Measurements from ENCODE around the gene RPLP1. TPM values are rescaled to one million over a fixed set of nuclear protein-coding genes. Genes with fewer than 3 reads are reported as not detected.
A peak's percentile ranks its signal among the peaks of the same experiment; 100 is the strongest.

The RPLP1 gene
- total and polyA plus RNA-seq, 4 donors: 43.6 to 1,480 (median 918) TPM

- 58% methylated on average over 14 of the region's 14 CpGs for WGBS (ENCODE audit: insufficient coverage)
- Histone ChIP-seq H3K4me1 (ENCODE audit: control insufficient read depth, insufficient read depth, low read length) (peaks cover 27% of the 10 kb centered on the region), H3K4me3 (ENCODE audit: low read depth, low read length) (no peak overlapping the region), H3K27ac (ENCODE audit: low read depth, low read length) (no peak overlapping the region), H3K27me3 (ENCODE audit: control insufficient read depth, insufficient read depth, low read length) (no peaks in the 10 kb centered on the region), H3K9me3 (ENCODE audit: control insufficient read depth, insufficient read depth, low read length) (no peaks in the 10 kb centered on the region), H3K36me3 (ENCODE audit: control insufficient read depth, insufficient read depth, low read length) (no peaks in the 10 kb centered on the region)
- DNase-seq (ENCODE audit: low read depth in 4 of 6, low spot score in 6 of 6): peak in 2 of 6 donors; percentile 24 to 47
These were observed 47.0 kb downstream of the RPLP1 start for GRCh38 chr15:69499521-69500211.

GRCh38 chr15:69500339-69500738 is 47.7 kb downstream of the RPLP1 start:
- no peak for DNase-seq (ENCODE audit: low read depth in 4 of 6, low spot score in 6 of 6)
- H3K4me1 ChIP-seq (ENCODE audit: control insufficient read depth, insufficient read depth, low read length): peaks cover 32% of the 10 kb centered on the region
- no peaks in the 10 kb centered on the region for H3K36me3 ChIP-seq (ENCODE audit: control insufficient read depth, insufficient read depth, low read length)
- 71% methylated on average over 1 of the region's 1 CpG for WGBS (ENCODE audit: insufficient coverage)
- H3K27ac ChIP-seq (ENCODE audit: low read depth, low read length): no peak overlapping the region
- no peak overlapping the region for H3K4me3 ChIP-seq (ENCODE audit: low read depth, low read length)
- H3K27me3 ChIP-seq (ENCODE audit: control insufficient read depth, insufficient read depth, low read length): no peaks in the 10 kb centered on the region
- H3K9me3 ChIP-seq (ENCODE audit: control insufficient read depth, insufficient read depth, low read length): no peaks in the 10 kb centered on the region

DNA sequence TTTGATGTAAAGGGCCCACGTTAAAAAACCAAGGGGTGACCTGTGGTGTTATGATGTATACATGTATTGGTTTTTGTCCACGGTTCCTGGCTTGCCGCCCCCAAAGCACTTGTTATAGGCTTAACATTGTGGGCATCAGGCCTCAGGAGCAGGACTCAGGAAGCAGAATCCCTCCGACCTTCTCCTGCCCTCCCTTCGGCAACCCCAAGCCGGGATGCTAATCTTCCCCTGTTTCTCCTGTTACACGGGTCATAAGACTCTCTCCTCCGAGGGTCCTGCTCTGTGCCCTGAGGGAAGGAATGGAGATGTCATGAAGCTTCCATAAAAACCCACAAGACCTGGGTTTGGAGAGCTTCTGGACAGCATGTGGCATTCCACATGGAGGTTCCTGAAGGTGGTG is 48.8 kb downstream of the RPLP1 start:
- Histone ChIP-seq H3K4me1 (ENCODE audit: control insufficient read depth, insufficient read depth, low read length) (peaks cover 38% of the 10 kb centered on the region), H3K9me3 (ENCODE audit: control insufficient read depth, insufficient read depth, low read length) (no peaks in the 10 kb centered on the region), H3K27ac (ENCODE audit: low read depth, low read length) (no peak overlapping the region), H3K4me3 (ENCODE audit: low read depth, low read length) (no peak overlapping the region), H3K36me3 (ENCODE audit: control insufficient read depth, insufficient read depth, low read length) (no peaks in the 10 kb centered on the region), H3K27me3 (ENCODE audit: control insufficient read depth, insufficient read depth, low read length) (no peaks in the 10 kb centered on the region)
- DNase-seq (ENCODE audit: low read depth in 4 of 6, low spot score in 6 of 6): no peak
- WGBS (ENCODE audit: insufficient coverage): 94% methylated on average over 3 of the region's 8 CpGs

DNA sequence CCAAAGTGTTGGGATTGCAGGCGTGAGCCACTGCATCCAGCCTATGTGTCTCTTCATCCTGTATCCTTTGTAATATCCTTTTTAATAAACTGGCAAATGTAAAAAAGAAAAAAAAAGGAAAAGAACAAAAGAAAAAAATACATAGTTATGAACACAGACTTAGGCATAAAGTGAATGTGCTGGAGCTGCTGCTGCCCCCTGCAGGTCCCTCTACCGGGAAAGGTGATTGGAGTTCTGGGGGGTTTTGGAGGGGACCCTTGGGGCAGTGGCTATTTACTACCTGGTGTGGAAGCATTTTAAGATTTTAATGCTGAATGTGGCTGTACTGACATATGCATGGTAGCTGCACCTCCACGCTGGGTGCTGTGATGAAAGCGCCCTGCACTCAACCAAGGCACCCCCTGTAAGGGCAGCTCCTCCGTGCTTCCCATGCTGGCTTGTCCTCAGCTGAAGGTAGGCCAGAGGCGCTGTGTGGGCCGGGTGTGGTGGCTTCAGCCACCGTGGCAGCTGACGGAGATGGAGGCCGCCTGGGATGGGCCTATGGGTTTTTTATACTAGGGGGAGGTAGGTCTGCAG is 49.9 kb downstream of the RPLP1 start:
- H3K27ac ChIP-seq (ENCODE audit: low read depth, low read length): no peak overlapping the region
- no peak for DNase-seq (ENCODE audit: low read depth in 4 of 6, low spot score in 6 of 6)
- H3K9me3 ChIP-seq (ENCODE audit: control insufficient read depth, insufficient read depth, low read length): no peaks in the 10 kb centered on the region
- no peaks in the 10 kb centered on the region for H3K36me3 ChIP-seq (ENCODE audit: control insufficient read depth, insufficient read depth, low read length)
- WGBS (ENCODE audit: insufficient coverage): 83% methylated on average over 9 of the region's 10 CpGs
- H3K4me1 ChIP-seq (ENCODE audit: control insufficient read depth, insufficient read depth, low read length): peaks cover 35% of the 10 kb centered on the region
- no peak overlapping the region for H3K4me3 ChIP-seq (ENCODE audit: low read depth, low read length)
- H3K27me3 ChIP-seq (ENCODE audit: control insufficient read depth, insufficient read depth, low read length): no peaks in the 10 kb centered on the region

GRCh38 chr15:69504352-69505040 is 51.9 kb downstream of the RPLP1 start:
- Histone ChIP-seq H3K36me3 (ENCODE audit: control insufficient read depth, insufficient read depth, low read length) (no peaks in the 10 kb centered on the region), H3K27me3 (ENCODE audit: control insufficient read depth, insufficient read depth, low read length) (no peaks in the 10 kb centered on the region), H3K4me3 (ENCODE audit: low read depth, low read length) (no peak overlapping the region), H3K4me1 (ENCODE audit: control insufficient read depth, insufficient read depth, low read length) (peaks cover 26% of the 10 kb centered on the region), H3K9me3 (ENCODE audit: control insufficient read depth, insufficient read depth, low read length) (no peaks in the 10 kb centered on the region), H3K27ac (ENCODE audit: low read depth, low read length) (peak overlapping the region; percentile 62)
- no peak for DNase-seq (ENCODE audit: low read depth in 4 of 6, low spot score in 6 of 6)
- WGBS (ENCODE audit: insufficient coverage): 92% methylated on average over 2 of the region's 3 CpGs

Small RNA genes within 50 kb of the gene (small RNA-seq; reads per million reads assigned to genes)
- gene RF00012 (ENCODE audit: low replicate concordance): 0.06 reads per million

Other genes starting within 250 kb of the RPLP1 start
- 1 to 10 TPM; 5.3 to 9.3 TPM for gene PAQR5, start 153.9 kb upstream of the RPLP1 start, total RNA-seq
- 1 to 10 TPM; 2.9 to 4.3 TPM for gene PAQR5, start 153.9 kb upstream of the RPLP1 start, polyA plus RNA-seq (ENCODE audit: insufficient read length in 2 of 2)
- 10 to 100 TPM; 13.5 to 21.0 TPM for gene KIF23, start 38.5 kb upstream of the RPLP1 start, total RNA-seq
- 10 to 100 TPM; 13.0 to 13.3 TPM for gene KIF23, start 38.5 kb upstream of the RPLP1 start, polyA plus RNA-seq (ENCODE audit: insufficient read length in 2 of 2)

Measured in spinal cord (tissue), 10 donors.